Measurements from ENCODE around the gene IL17RC.

- TF ChIP-seq CTCF (IDR thresholded peaks at IDR 0.05) (no peak), POLR2AphosphoS5 (IDR thresholded peaks at IDR 0.05) (no peak), POLR2A (IDR thresholded peaks at IDR 0.05) (no peak), EP300 (IDR thresholded peaks at IDR 0.05; ENCODE audit: low read depth) (no peak)
These were observed 53.2 kb downstream of the IL17RC start for GRCh38 chr3:9970020-9970652.

Data from transverse colon (tissue), 4 donors.